GM19099 (cell line): ENCODE results near the gene DDX43.

ENCODE experiments used
- POLR2A ChIP-seq: IDR thresholded peaks from 3 replicates; pipeline ENCODE4 v1.6.1; 2011; ENCODE audit warnings: low read depth; ENCODE audit not compliant: insufficient read length; ENCODE audit errors: extremely low read depth

Gene DDX43

GRCh38 chr6:73377225-73377624, 17.4 kb upstream of the DDX43 start:
- TF ChIP-seq POLR2A, result no peak

GRCh38 chr6:73382462-73383113, 12.0 kb upstream of the DDX43 start:
- no peak for TF ChIP-seq POLR2A

- no peak for TF ChIP-seq POLR2A
Measured at GRCh38 chr6:73388433-73388799, 6.2 kb upstream of the DDX43 start.

DNA sequence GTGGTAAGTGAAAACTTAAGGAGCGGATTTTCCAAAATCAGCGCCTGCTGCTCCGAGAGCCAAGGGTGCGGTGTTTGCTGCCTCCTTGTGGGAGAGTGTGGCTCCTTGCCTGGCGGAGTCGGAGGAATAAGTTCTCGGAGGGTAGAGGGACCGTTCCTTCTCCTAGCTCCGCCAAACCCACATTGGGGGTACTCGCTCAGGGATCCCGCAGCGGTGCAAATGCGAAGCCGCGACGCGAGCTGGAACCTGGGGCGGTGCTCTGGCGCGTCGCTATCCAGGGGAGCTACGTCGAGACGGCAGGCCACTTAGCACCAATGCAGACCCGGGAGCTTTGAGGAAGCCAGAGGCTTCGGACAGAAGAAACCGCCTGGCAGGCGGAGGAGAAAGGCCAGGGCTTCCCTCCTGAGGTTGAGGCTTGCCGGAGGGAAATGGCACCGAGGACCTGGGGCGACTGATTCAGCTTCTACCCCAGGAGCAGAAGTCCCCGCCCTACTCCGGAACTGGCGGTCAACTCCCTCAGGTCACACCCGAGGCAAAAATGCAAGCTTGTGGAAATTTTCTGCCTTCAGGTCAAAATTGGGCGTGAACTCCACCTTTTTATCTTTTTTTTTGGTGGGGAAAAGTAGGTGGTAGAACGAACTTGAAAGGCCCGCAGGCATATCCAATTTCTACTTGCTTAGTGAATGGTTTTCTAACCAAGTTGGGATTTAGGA, 5.7 kb upstream of the DDX43 start:
- peak; percentile 46 for TF ChIP-seq POLR2A

DNA sequence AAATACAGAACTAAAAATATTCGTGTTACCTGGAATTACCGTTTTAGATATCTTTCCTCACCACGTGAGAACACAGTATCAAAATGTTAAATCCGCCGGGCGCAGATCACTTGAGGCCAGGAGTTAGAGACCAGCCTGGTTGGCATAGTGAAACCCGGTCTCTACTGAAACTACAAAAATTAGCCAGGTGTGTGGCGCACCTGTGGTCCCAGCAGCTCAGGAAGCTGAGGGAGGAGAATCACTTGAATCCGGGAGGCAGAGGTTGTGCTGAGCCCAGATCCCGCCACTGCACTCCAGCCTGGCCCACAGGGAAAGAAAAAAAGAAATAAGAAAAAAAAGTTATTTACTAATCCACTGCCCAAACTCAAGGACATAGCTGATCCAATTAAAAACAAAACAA, 4.8 kb upstream of the DDX43 start:
- TF ChIP-seq POLR2A, result no peak

DNA sequence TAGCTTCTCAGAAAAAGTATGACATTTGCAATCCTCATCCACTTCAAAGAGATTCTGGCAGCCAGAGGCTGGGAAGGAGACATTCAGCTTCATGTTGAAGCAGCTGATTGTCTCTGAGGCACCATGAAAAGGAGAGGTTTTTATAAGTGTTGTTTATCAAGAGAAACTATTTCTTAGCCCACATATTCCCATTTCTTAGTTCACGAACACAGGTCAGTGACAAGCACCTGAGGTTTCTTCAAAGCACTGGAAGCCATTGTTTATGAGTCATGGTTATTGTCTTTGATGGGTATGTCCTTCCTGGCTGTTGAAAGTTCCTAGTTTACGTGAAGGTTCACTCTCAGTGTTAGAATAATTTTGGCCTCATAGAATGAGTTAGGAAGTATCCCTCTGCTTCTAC, 3.0 kb upstream of the DDX43 start:
- no peak for TF ChIP-seq POLR2A

DNA sequence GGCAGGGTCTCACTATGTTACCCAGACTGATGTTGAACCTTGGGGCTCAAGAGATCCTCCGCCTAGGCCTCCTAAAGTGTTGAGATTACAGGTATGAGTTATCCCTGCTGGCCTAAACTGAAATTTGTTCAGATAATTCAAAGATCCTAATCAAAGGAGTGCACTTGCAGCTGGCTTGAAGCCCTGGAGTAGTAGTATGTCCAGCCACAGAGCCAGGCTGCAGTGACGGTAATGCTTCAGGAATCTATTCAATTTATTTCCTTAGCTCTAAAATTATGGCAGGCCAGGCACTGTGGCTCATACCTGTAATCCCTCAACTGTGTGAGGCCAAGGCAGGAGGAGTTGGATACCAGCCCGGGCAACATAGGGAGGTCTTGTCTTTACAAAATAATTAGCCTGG, 1.4 kb upstream of the DDX43 start:
- no peak for TF ChIP-seq POLR2A

DNA sequence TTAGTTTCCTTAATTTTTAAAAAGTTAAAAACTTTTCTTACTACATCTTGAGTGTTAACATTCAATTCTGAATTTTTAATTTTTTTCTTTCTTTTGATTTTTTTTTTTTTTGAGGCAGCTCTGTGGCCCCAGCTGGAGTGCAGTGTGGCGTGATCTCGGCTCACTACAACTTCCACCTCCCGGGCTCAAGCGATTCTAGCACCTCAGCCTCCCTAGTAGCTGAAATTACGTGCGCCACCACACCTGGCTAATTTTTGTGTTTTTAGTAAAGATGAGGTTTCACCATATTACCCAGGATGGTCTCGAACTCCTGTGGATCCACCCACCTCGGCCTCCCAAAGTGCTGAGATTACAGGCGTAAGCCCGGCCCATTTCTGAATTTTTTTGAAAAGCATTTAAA, 1.2 kb downstream of the DDX43 start:
- TF ChIP-seq POLR2A, result no peak

- TF ChIP-seq POLR2A, result no peak
Measured at GRCh38 chr6:73400656-73401055, 6.0 kb downstream of the DDX43 start.

DNA sequence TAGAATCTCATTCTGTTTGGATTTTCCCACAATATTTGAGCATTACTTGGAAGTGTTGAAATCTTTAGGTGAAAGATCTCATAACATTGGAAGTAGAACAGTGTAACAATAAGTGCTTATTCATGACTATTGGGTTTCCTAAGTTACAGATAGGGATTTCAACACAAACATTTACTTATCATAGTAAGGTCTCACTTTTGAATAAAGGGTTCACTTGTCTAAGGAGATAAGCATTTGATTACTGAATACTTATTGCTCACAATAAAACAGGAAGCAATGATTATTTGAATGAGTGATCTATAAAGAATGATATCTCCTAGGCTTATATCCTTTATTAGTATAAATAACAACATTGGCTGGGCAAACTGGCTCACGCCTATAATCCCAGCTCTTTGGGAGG, 14.8 kb downstream of the DDX43 start:
- no peak for TF ChIP-seq POLR2A

GRCh38 chr6:73413102-73413501, 18.5 kb downstream of the DDX43 start:
- no peak for TF ChIP-seq POLR2A

GRCh38 chr6:73418081-73418741, 23.6 kb downstream of the DDX43 start:
- TF ChIP-seq POLR2A, result no peak

DNA sequence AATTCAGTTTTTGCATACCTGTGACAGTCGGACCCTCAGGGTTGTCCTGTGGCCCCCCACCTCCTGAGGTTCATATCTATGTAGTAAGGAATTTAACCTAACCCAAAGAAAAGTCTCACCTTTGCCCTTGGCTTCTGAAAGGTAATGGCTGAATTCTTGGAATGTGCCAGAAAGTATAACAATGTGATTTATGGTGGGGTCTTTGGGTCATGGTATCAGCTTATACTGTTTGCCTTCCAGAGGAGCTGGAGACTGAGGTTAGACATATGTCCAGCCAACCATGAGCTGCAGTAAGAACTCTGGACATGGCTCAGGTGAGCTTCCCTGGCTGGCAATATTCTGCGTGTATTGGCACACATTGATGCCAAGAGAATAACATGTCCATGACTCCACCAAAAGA, 26.9 kb downstream of the DDX43 start:
- no peak for TF ChIP-seq POLR2A

GRCh38 chr6:73435236-73435635, 40.6 kb downstream of the DDX43 start:
- no peak for TF ChIP-seq POLR2A

GRCh38 chr6:73443555-73443954, 48.9 kb downstream of the DDX43 start:
- no peak for TF ChIP-seq POLR2A

DNA sequence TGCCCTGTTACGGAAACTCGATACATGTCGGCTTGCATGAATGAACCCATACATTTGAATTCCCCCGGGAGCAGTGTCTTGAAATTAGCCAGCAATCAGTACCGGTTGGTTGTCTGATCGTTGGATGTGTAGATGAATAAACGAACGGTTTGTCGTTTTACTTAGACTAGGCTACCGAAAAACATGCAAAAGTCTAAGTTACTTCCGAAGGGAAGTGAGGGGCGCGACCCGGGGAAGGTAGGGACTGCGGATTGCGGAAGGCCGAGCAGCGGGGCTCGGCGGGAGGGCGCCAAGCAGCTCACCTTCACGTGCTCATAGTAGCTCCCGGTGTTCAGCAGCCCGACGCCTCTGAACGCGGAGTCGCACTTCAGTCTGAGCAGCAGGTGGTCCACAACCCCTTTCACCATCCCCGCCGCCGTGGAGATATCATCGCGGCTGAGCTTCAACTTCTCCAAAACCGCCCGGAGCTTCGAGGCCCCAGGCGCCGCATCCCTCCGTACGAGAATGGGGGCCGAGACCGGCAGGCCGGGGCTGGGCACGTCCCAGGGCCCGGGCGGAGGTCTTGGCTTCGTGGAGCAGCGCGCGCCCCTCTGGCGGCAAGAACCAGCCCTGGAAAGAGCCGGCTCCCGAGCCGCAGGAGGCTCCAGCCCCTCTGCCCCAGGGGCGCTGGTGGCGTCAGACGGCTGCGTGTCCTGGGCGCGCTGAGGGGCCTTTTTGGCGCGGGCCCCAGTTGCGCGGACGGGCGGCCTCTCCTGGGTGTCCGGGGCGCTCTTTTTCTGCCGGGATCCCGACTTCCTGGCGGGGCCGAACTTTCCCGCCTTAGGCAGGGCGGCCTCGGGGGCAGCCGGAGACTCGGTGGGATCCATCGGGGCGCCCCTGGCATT, 56.8 kb downstream of the DDX43 start:
- peak; percentile 67 for TF ChIP-seq POLR2A

DNA sequence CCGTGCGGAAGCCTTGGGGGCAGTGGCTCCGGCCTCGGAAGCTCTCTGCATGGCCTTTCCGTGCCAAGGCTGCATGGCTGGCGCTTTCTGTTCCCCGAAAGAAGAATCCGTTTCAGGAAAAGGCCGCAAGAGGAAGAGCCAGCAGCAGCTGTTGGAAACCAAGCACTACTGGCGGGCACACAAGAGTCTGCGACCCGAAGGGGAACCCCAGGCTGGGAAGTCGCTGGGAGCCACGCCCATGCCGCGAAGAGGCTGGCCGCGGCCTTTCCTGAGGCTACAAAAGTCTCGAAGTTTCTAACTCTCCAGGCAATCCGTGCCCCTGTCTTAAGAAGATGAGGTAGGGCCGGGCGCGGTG, 57.5 kb downstream of the DDX43 start, which contains the start of gene CGAS:
TSS of gene CGAS (minus strand) at position 191 of the 355 bp plus-strand sequence. CDS start at position 75, 116 bp downstream.
- TF ChIP-seq POLR2A, result peak; percentile 73
